Activated T-cell treated with anti-CD3 and anti-CD28 coated beads, Interleukin-2, amount 50 U/mL, for 1 hour (primary cell): ENCODE results near the gene CSAD.
"Not testable (repeated sequence)": the region's sequence is repeated elsewhere in the genome, so short reads cannot be mapped to it uniquely, and the experiment has no call there.

ENCODE experiments used
- DNase-seq: peaks from one replicate; pipeline ENCODE4 v3.0.0-alpha.2; 2020

CSAD gene

GRCh38 chr12:53143355-53143754 is 37.4 kb downstream of the CSAD start:
- DNase-seq, result no peak

- no peak for DNase-seq
Measured at GRCh38 chr12:53133722-53134121, 47.0 kb downstream of the CSAD start.

- DNase-seq, result no peak
Measured at GRCh38 chr12:53131844-53132243, 48.9 kb downstream of the CSAD start.

- DNase-seq, result no peak
Measured at GRCh38 chr12:53128780-53129569, 51.8 kb downstream of the CSAD start.

- DNase-seq, result no peak
Measured at GRCh38 chr12:53127169-53127568, 53.6 kb downstream of the CSAD start.

GRCh38 chr12:53124352-53124723 is 56.4 kb downstream of the CSAD start:
- DNase-seq, result no peak

GRCh38 chr12:53123578-53124351 is 57.0 kb downstream of the CSAD start:
- no peak for DNase-seq

GRCh38 chr12:53122961-53123468 is 57.7 kb downstream of the CSAD start:
- DNase-seq, result no peak

- no peak for DNase-seq
Measured at GRCh38 chr12:53120685-53121525, 59.8 kb downstream of the CSAD start.

GRCh38 chr12:53118751-53119300 is 61.9 kb downstream of the CSAD start:
- DNase-seq, result no peak

GRCh38 chr12:53115891-53116648 is 64.7 kb downstream of the CSAD start:
- no peak for DNase-seq

- no peak for DNase-seq
Measured at GRCh38 chr12:53115112-53115890, 65.4 kb downstream of the CSAD start.

GRCh38 chr12:53113951-53114350 is 66.8 kb downstream of the CSAD start:
- no peak for DNase-seq

GRCh38 chr12:53113136-53113705 is 67.5 kb downstream of the CSAD start:
- DNase-seq, result no peak

GRCh38 chr12:53112431-53112830 is 68.3 kb downstream of the CSAD start:
- DNase-seq, result not testable (repeated sequence)
